ENCODE data around the gene BDKRB2. TPM values are rescaled to one million over a fixed set of nuclear protein-coding genes. Genes with fewer than 3 reads are reported as not detected.

Gene BDKRB2
- total RNA-seq: 2.6 TPM

DNA sequence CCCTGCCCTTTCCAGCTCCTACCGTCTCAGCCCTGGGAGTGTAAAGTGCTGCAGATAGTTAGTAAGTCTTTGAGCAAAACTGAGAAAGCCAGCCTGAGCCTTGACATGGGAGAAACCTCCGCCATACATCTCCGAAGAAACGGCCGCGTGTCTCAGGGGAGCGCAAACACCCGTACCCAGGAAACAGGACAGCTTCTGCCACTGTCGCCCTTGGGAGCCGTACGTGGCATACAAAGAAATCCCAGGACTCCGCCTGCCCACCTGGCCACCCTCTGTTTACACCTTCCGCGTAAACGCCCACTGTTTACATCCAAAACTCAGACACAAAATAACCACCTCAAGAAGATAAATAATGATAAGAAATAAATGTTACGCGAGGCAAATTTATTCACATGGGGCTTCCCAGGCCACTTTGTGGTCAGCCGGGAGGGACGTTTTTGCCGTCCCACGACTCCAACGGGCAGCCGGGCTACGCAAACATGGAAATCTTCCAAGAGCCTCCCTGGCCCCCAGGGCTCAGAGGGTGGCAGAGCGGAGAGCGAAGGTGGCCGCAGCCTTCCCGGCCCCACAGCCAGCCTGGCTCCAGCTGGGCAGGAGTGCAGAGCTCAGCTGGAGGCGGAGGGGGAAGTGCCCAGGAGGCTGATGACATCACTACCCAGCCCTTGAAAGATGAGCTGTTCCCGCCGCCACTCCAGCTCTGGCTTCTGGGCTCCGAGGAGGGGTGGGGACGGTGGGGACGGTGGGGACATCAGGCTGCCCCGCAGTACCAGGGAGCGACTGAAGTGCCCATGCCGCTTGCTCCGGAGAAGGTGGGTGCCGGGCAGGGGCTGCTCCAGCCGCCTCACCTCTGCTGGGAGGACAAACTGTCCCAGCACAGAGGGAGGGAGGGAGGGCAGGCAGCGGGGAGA lies at the start of gene BDKRB2:
TSS of gene BDKRB2 (plus strand) at position 689 of the 908 bp plus-strand sequence. CDS start 32,269 bp downstream, outside the sequence.
- Histone ChIP-seq H3K36me3 (ENCODE audit: control insufficient read depth in 3 of 3, insufficient read depth in 3 of 3, low read length in 3 of 3) (no peaks in the 10 kb centered on the region), H3K27ac (ENCODE audit: low read depth, low read length) (peak within 1 kb of the TSS; percentile 54), H3K9ac (ENCODE audit: low read depth in 1 of 3, low read length in 3 of 3) (peak within 1 kb of the TSS; percentile 51 to 73 (median 71)), H3K4me3 (ENCODE audit: low read length in 3 of 3) (peak within 1 kb of the TSS; percentile 56 to 70 (median 63)), H3K4me1 (ENCODE audit: control insufficient read depth in 3 of 3, insufficient read depth in 3 of 3, low read length in 3 of 3) (peaks cover 17 to 23% (median 22%) of the 10 kb centered on the region in 3 donors), H3K27me3 (ENCODE audit: control insufficient read depth in 3 of 3, insufficient read depth in 3 of 3, low read length in 3 of 3) (peaks cover 0 to 20% (median 14%) of the 10 kb centered on the region in 3 donors), H3K9me3 (ENCODE audit: control insufficient read depth in 3 of 3, low read length in 3 of 3) (no peaks in the 10 kb centered on the region)

DNA sequence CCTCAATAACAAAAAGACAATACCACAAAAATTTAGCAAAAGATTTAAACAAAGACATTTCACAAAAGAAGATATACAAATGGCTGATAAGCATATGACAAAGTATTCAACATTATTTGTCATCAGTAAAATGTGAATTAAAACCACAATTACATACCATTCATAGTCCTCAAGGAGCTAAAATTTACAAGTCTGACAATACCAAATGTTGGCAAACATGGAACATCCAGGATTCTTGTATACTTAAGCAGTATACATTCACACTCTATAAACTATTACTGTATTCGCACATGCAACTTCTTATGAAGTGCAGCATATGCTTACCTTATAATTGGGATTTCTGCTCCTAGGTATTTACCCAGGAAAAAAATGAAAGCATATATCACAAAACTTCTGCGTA lies 49.7 kb upstream of the BDKRB2 start:
- Histone ChIP-seq H3K4me1 (ENCODE audit: control insufficient read depth in 3 of 3, insufficient read depth in 3 of 3, low read length in 3 of 3) (no peaks in the 10 kb centered on the region), H3K27me3 (ENCODE audit: control insufficient read depth in 3 of 3, insufficient read depth in 3 of 3, low read length in 3 of 3) (peaks cover 0 to 3% (median 0%) of the 10 kb centered on the region in 3 donors), H3K36me3 (ENCODE audit: control insufficient read depth in 3 of 3, insufficient read depth in 3 of 3, low read length in 3 of 3) (no peaks in the 10 kb centered on the region), H3K27ac (ENCODE audit: low read depth, low read length) (no peak overlapping the region), H3K9me3 (ENCODE audit: control insufficient read depth in 3 of 3, low read length in 3 of 3) (no peaks in the 10 kb centered on the region), H3K4me3 (ENCODE audit: low read length in 3 of 3) (no peak overlapping the region), H3K9ac (ENCODE audit: low read depth in 1 of 3, low read length in 3 of 3) (no peak overlapping the region)

DNA sequence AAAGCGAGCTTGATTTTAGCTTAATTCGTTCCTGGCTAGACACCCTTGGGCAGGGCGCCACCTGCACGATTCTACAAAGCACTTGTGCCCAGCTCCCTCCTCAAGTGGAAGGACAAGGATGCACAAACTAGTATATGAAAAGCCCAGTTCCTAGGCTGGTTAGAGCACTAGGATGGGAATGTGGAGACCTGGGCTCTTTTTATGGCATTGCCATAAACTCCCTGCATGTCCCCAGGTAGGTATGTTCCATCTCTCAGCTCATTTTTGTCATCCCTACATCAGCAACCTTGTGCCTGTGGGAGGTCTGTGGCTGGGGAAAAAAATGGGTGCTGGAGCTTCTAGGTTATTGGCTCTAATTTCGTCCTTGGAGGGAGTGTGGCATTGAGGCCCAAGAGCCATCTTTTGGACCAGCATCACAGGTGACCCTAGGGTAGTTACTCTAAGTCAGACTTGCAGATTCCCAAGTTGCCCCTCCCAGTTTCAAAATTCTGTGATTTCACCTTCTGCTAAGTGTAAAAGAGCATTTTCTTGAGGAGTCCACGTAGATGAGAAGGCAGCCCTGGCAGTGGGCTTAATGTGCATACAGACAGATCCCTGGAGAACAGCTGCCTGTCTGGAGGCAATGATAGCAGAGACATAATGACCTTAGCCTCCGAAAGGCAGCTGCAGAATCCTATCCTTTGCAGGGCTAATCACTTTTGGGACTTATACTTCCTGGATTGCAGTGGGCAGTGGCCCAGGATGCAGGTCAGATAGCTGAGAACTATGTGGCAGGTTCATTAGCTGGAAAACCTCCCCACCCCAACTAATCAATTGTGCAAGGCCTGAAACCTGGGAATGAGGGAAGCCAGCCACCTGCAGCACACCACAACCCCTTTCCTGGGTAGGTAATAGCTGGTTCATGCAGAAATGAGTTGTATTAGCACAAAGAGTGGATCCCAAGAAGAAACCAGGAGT lies 47.6 kb upstream of the BDKRB2 start:
- Histone ChIP-seq H3K9me3 (ENCODE audit: control insufficient read depth in 3 of 3, low read length in 3 of 3) (no peaks in the 10 kb centered on the region), H3K27me3 (ENCODE audit: control insufficient read depth in 3 of 3, insufficient read depth in 3 of 3, low read length in 3 of 3) (no peaks in the 10 kb centered on the region), H3K9ac (ENCODE audit: low read depth in 1 of 3, low read length in 3 of 3) (no peak overlapping the region), H3K4me3 (ENCODE audit: low read length in 3 of 3) (no peak overlapping the region), H3K27ac (ENCODE audit: low read depth, low read length) (no peak overlapping the region), H3K36me3 (ENCODE audit: control insufficient read depth in 3 of 3, insufficient read depth in 3 of 3, low read length in 3 of 3) (no peaks in the 10 kb centered on the region), H3K4me1 (ENCODE audit: control insufficient read depth in 3 of 3, insufficient read depth in 3 of 3, low read length in 3 of 3) (no peaks in the 10 kb centered on the region)

DNA sequence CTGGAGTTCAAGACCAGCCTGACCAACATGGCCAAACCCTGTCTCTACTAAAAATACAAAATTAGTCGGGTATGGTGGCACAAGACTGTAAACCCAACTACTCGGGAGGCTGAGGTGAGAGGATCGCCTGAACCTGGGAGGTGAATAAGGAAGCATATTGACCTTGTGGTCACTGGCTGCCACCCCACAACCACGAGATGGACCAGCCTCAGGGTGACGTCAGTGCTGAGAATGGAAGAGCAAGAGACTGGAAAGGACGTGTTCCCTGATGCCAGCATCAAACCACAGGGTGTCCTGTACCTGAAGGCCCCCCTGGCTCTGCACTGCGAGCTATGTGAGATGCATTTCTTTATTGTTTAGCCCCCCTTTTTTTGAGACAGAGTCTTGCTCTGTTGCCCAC lies 45.9 kb upstream of the BDKRB2 start:
- no peak overlapping the region for H3K27ac ChIP-seq (ENCODE audit: low read depth, low read length)
- H3K4me3 ChIP-seq (ENCODE audit: low read length in 3 of 3): no peak overlapping the region
- no peaks in the 10 kb centered on the region for H3K36me3 ChIP-seq (ENCODE audit: control insufficient read depth in 3 of 3, insufficient read depth in 3 of 3, low read length in 3 of 3)
- H3K27me3 ChIP-seq (ENCODE audit: control insufficient read depth in 3 of 3, insufficient read depth in 3 of 3, low read length in 3 of 3): no peaks in the 10 kb centered on the region
- H3K9me3 ChIP-seq (ENCODE audit: control insufficient read depth in 3 of 3, low read length in 3 of 3): no peaks in the 10 kb centered on the region
- no peaks in the 10 kb centered on the region for H3K4me1 ChIP-seq (ENCODE audit: control insufficient read depth in 3 of 3, insufficient read depth in 3 of 3, low read length in 3 of 3)
- no peak overlapping the region for H3K9ac ChIP-seq (ENCODE audit: low read depth in 1 of 3, low read length in 3 of 3)

DNA sequence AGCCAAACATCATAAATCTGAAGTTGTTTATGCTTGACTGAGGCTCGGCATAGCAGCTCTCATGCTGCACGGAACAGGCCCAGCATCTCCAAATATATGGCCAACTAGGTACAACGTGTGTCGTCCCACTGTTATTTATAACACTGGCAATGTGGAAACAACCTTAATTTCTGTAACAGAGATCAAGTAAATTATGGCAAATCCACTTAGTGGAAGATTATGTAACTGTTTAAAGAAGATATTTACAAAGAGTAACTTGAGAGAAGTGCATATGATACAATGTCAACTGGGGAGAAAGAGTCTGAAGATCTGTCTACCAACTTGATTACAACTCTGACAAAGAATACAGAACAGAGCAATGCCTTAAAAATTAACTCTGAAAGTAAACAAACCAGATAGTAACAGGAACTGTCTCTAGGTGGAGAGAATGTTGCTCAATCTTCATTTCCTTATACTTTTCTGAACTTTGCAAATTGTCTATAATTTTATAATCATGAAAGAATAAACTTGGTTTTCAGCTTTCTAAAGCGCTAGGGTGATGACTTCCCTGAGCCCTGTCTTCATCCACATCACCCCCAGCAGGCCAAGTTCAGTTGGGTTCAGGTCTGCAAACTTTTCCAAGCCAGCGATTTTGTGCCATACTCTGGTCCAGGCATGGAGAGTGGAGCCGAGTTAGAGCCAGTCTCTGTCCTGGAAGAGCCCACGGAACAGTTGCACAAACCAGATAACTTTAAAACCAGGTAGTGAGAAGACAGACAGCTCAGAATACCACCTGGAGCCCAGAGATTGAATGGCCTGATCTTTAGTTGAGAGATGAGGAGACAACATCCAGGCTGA lies 44.3 kb upstream of the BDKRB2 start:
- no peak overlapping the region for H3K27ac ChIP-seq (ENCODE audit: low read depth, low read length)
- no peaks in the 10 kb centered on the region for H3K36me3 ChIP-seq (ENCODE audit: control insufficient read depth in 3 of 3, insufficient read depth in 3 of 3, low read length in 3 of 3)
- no peak overlapping the region for H3K4me3 ChIP-seq (ENCODE audit: low read length in 3 of 3)
- H3K9ac ChIP-seq (ENCODE audit: low read depth in 1 of 3, low read length in 3 of 3): no peak overlapping the region
- no peaks in the 10 kb centered on the region for H3K9me3 ChIP-seq (ENCODE audit: control insufficient read depth in 3 of 3, low read length in 3 of 3)
- no peaks in the 10 kb centered on the region for H3K4me1 ChIP-seq (ENCODE audit: control insufficient read depth in 3 of 3, insufficient read depth in 3 of 3, low read length in 3 of 3)
- no peaks in the 10 kb centered on the region for H3K27me3 ChIP-seq (ENCODE audit: control insufficient read depth in 3 of 3, insufficient read depth in 3 of 3, low read length in 3 of 3)

DNA sequence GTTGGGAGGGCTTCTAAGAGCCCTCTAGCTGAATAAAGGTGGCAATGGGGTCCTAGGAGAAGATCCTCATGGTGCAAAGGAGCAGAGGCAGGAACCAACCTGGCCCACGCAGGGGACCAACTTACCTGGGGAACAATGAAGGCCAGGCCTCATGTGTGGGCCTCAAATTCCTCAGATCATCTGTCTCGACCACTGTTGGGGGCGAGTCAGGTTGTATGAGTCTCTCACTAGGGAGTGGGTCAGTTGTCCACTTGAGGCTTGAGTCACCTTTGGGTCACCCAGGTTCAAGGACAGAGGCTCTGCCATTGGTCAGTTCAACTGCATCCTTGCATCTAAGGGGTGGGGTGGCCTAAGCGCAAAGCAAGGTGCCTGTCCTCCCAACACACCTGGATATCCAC lies 43.7 kb upstream of the BDKRB2 start:
- Histone ChIP-seq H3K27ac (ENCODE audit: low read depth, low read length) (no peak overlapping the region), H3K9me3 (ENCODE audit: control insufficient read depth in 3 of 3, low read length in 3 of 3) (no peaks in the 10 kb centered on the region), H3K27me3 (ENCODE audit: control insufficient read depth in 3 of 3, insufficient read depth in 3 of 3, low read length in 3 of 3) (no peaks in the 10 kb centered on the region), H3K9ac (ENCODE audit: low read depth in 1 of 3, low read length in 3 of 3) (no peak overlapping the region), H3K36me3 (ENCODE audit: control insufficient read depth in 3 of 3, insufficient read depth in 3 of 3, low read length in 3 of 3) (no peaks in the 10 kb centered on the region), H3K4me3 (ENCODE audit: low read length in 3 of 3) (no peak overlapping the region), H3K4me1 (ENCODE audit: control insufficient read depth in 3 of 3, insufficient read depth in 3 of 3, low read length in 3 of 3) (no peaks in the 10 kb centered on the region)

DNA sequence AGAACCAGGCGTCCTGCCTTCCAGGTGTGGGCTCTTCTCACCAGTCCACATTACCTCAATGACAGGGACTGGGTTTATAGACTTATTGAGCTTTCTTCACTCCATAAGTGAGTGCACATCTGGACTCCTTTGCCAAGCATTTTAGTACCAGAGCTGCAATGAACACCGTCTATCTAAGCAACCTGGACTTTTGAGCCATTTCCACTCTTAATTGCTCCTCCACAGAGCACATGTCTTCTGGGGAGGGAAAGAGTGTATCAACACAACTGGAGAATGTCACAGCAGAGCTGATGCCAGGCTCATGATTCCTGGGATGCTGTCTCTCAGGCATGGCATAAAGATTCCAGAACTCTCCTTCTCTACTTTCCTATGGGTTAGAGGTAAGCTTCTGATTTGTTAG lies 43.0 kb upstream of the BDKRB2 start:
- Histone ChIP-seq H3K4me3 (ENCODE audit: low read length in 3 of 3) (no peak overlapping the region), H3K27ac (ENCODE audit: low read depth, low read length) (no peak overlapping the region), H3K9me3 (ENCODE audit: control insufficient read depth in 3 of 3, low read length in 3 of 3) (no peaks in the 10 kb centered on the region), H3K27me3 (ENCODE audit: control insufficient read depth in 3 of 3, insufficient read depth in 3 of 3, low read length in 3 of 3) (peaks cover 0 to 1% (median 0%) of the 10 kb centered on the region in 3 donors), H3K4me1 (ENCODE audit: control insufficient read depth in 3 of 3, insufficient read depth in 3 of 3, low read length in 3 of 3) (no peaks in the 10 kb centered on the region), H3K9ac (ENCODE audit: low read depth in 1 of 3, low read length in 3 of 3) (no peak overlapping the region), H3K36me3 (ENCODE audit: control insufficient read depth in 3 of 3, insufficient read depth in 3 of 3, low read length in 3 of 3) (no peaks in the 10 kb centered on the region)

DNA sequence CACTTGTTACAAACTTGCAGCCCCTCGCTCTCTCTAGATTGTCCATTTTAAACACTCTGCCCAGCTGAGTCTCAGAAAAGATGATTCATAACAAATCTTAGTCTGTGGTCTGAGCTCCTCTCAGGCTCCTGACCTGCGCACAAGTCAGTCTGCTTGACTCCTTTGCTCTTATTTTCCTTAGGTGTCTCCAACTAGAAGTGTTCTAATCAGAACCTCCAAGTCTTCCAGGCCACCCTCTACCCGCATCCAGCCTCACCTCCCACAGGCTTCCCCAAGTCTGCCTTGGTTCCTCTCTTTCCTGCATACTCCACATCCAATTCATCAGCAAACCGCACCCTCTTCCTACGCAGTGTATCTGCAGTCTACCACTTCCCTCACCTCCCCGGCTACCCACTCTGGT lies 42.4 kb upstream of the BDKRB2 start:
- Histone ChIP-seq H3K36me3 (ENCODE audit: control insufficient read depth in 3 of 3, insufficient read depth in 3 of 3, low read length in 3 of 3) (no peaks in the 10 kb centered on the region), H3K9ac (ENCODE audit: low read depth in 1 of 3, low read length in 3 of 3) (no peak overlapping the region), H3K4me3 (ENCODE audit: low read length in 3 of 3) (no peak overlapping the region), H3K9me3 (ENCODE audit: control insufficient read depth in 3 of 3, low read length in 3 of 3) (peaks cover 0 to 3% (median 0%) of the 10 kb centered on the region in 3 donors), H3K27ac (ENCODE audit: low read depth, low read length) (no peak overlapping the region), H3K4me1 (ENCODE audit: control insufficient read depth in 3 of 3, insufficient read depth in 3 of 3, low read length in 3 of 3) (peaks cover 0 to 4% (median 0%) of the 10 kb centered on the region in 3 donors), H3K27me3 (ENCODE audit: control insufficient read depth in 3 of 3, insufficient read depth in 3 of 3, low read length in 3 of 3) (peaks cover 0 to 6% (median 0%) of the 10 kb centered on the region in 3 donors)

DNA sequence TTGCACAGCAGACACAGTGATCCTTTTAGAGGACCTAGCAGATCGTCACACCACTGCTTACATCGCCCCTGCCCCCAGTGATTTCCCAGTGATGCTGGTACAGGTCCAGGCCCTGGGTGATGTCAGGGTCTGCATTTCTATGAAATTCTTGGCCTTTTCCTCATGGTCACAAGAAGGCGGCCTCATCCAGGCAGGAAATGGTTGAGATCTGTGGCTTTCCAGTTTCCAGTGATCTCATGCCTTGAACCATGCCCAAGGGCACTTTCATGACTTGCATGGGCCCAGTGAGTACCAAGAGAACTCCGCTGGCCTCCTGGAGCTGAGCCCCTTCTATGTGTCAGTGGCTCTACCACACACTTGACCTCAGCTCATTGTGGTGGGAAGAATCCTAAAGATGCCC lies 41.9 kb upstream of the BDKRB2 start:
- no peak overlapping the region for H3K27ac ChIP-seq (ENCODE audit: low read depth, low read length)
- H3K4me1 ChIP-seq (ENCODE audit: control insufficient read depth in 3 of 3, insufficient read depth in 3 of 3, low read length in 3 of 3): peaks cover 0 to 4% (median 0%) of the 10 kb centered on the region in 3 donors
- H3K27me3 ChIP-seq (ENCODE audit: control insufficient read depth in 3 of 3, insufficient read depth in 3 of 3, low read length in 3 of 3): peaks cover 0 to 8% (median 0%) of the 10 kb centered on the region in 3 donors
- peaks cover 0 to 3% (median 0%) of the 10 kb centered on the region in 3 donors for H3K9me3 ChIP-seq (ENCODE audit: control insufficient read depth in 3 of 3, low read length in 3 of 3)
- H3K9ac ChIP-seq (ENCODE audit: low read depth in 1 of 3, low read length in 3 of 3): no peak overlapping the region
- no peaks in the 10 kb centered on the region for H3K36me3 ChIP-seq (ENCODE audit: control insufficient read depth in 3 of 3, insufficient read depth in 3 of 3, low read length in 3 of 3)
- H3K4me3 ChIP-seq (ENCODE audit: low read length in 3 of 3): no peak overlapping the region
